SK-N-SH (cell line): ENCODE measurements around the gene HINT2. TPM values are rescaled to one million over a fixed set of nuclear protein-coding genes. Genes with fewer than 3 reads are reported as not detected.

ENCODE experiments used
- CTCF ChIA-PET: fragments of 300-600, 350-600 bp; formaldehyde crosslinking; extraction: SDS; loops from one replicate; lab custom pipeline; 2021; lab: Yijun Ruan, JAX
- POLR2A ChIA-PET: fragments of 350-600 bp; sonication (Branson Sonifier 250); formaldehyde crosslinking; extraction: SDS; loops from one replicate; lab custom pipeline; 2020; ENCODE audit warnings: antibody characterized with exemption, inconsistent platforms; lab: Yijun Ruan, JAX
- DNase-seq: peaks from one replicate; pipeline ENCODE4 v3.0.0; 2012
- H2AFZ ChIP-seq: fragments of 200-600 bp; sonication (generic); 2 replicates; pipeline ENCODE4 v1.8.1; 2016; ENCODE audit warnings: antibody characterized with exemption, mild to moderate bottlenecking, low read depth
- H3F3A ChIP-seq: fragments of 200-600 bp; sonication (generic); replicated peaks from 2 replicates; pipeline ENCODE3; 2016; ENCODE audit warnings: antibody characterized with exemption, mild to moderate bottlenecking; ENCODE audit not compliant: insufficient read depth
- H3K27ac ChIP-seq, 2 experiments: fragments of 200-500 bp in 1 of 2; fragments of 200-600 bp in 1 of 2; sonication (Bioruptor generic) in 1 of 2; sonication (generic), shearing (Covaris generic) in 1 of 2; 2 replicates each; pipeline versions ENCODE4 v1.5.1 to v1.6.1; 2014 to 2016; ENCODE audit warnings: low read depth in 2 of 2, inconsistent platforms in 1 of 2, low read length in 1 of 2, mild to moderate bottlenecking in 1 of 2, mixed read lengths in 1 of 2
- H3K27me3 ChIP-seq: fragments of 200-600 bp; sonication (generic), shearing (Covaris generic); 2 replicates; pipeline ENCODE4 v1.6.1; 2016; ENCODE audit warnings: mixed run types; ENCODE audit not compliant: insufficient read depth
- H3K36me3 ChIP-seq, 2 experiments: fragments of 200-500 bp in 1 of 2; fragments of 200-600 bp in 1 of 2; sonication (Bioruptor generic) in 1 of 2; sonication (generic) in 1 of 2; replicated peaks in 1 of 2; 2 replicates each; pipeline versions ENCODE3 to v1.5.1; 2014 to 2016; ENCODE audit warnings: low read length in 1 of 2, mild to moderate bottlenecking in 1 of 2; ENCODE audit not compliant: insufficient read depth in 2 of 2, control insufficient read depth in 1 of 2
- H3K4me1 ChIP-seq, 2 experiments: fragments of 200-500 bp in 1 of 2; fragments of 200-600 bp in 1 of 2; sonication (Bioruptor generic) in 1 of 2; sonication (generic), shearing (Covaris generic) in 1 of 2; 2 replicates each; pipeline versions ENCODE4 v1.5.1 to v1.6.1; 2014 to 2016; ENCODE audit warnings: low read depth in 1 of 2, low read length in 1 of 2, mixed run types in 1 of 2; ENCODE audit not compliant: insufficient read depth in 2 of 2, control insufficient read depth in 1 of 2
- H3K4me2 ChIP-seq: fragments of 200-600 bp; sonication (generic), shearing (Covaris generic); 2 replicates; pipeline ENCODE4 v1.6.1; 2017; ENCODE audit warnings: mixed run types
- H3K4me3 ChIP-seq, 2 experiments: fragments of 200-500 bp in 1 of 2; fragments of 200-600 bp in 1 of 2; sonication (Bioruptor generic) in 1 of 2; sonication (generic), shearing (Covaris generic) in 1 of 2; 2 replicates each; pipeline versions ENCODE4 v1.5.1 to v1.8.1; 2014 to 2016; ENCODE audit warnings: low read depth in 2 of 2, inconsistent platforms in 1 of 2, low read length in 1 of 2, mild to moderate bottlenecking in 1 of 2, mixed read lengths in 1 of 2, moderate library complexity in 1 of 2
- H3K79me2 ChIP-seq: fragments of 200-600 bp; sonication (generic); 2 replicates; pipeline ENCODE4 v1.8.1; 2017; ENCODE audit warnings: mild to moderate bottlenecking; ENCODE audit not compliant: insufficient read depth
- H3K9ac ChIP-seq: fragments of 200-600 bp; sonication (generic); 2 replicates; pipeline ENCODE4 v1.6.1; 2017; ENCODE audit warnings: mixed run types
- H3K9me2 ChIP-seq: fragments of 200-600 bp; sonication (generic); 2 replicates; pipeline ENCODE4 v1.6.1; 2017; ENCODE audit warnings: mixed run types
- H3K9me3 ChIP-seq: fragments of 200-600 bp; sonication (generic); 2 replicates; pipeline ENCODE4 v1.6.1; 2017; ENCODE audit warnings: mixed run types, mild to moderate bottlenecking, moderate library complexity
- H4K20me1 ChIP-seq: fragments of 200-600 bp; sonication (generic); 2 replicates; pipeline ENCODE4 v1.6.1; 2017; ENCODE audit warnings: mild to moderate bottlenecking, mixed run types; ENCODE audit not compliant: insufficient read depth
- CHD2 ChIP-seq: fragments of 150-350 bp; IDR thresholded peaks from 2 replicates; pipeline ENCODE4 v1.6.1; 2018; ENCODE audit warnings: low read length; ENCODE audit not compliant: partially characterized antibody
- CTCF ChIP-seq: fragments of 200-600 bp; sonication (generic); IDR thresholded peaks from 2 replicates; pipeline ENCODE4 v1.6.1; 2017; ENCODE audit warnings: antibody characterized with exemption, mild to moderate bottlenecking, moderate library complexity
- EZH2phosphoT487 ChIP-seq: fragments of 200-600 bp; sonication (generic); IDR thresholded peaks from 2 replicates; pipeline ENCODE4 v1.6.1; 2017; ENCODE audit warnings: low read depth, mixed run types, mild to moderate bottlenecking, antibody characterized with exemption, moderate library complexity, borderline replicate concordance
- GABPA ChIP-seq: IDR thresholded peaks from 2 replicates; pipeline ENCODE4 v1.4.0; 2012; ENCODE audit warnings: low read depth, mild to moderate bottlenecking
- GATA2 ChIP-seq: sonication (generic); formaldehyde crosslinking; IDR thresholded peaks from 2 replicates; pipeline ENCODE4 v1.5.0; 2020; ENCODE audit warnings: mild to moderate bottlenecking, missing genetic modification reagents
- JUND ChIP-seq: IDR thresholded peaks from 2 replicates; pipeline ENCODE4 v1.4.0; 2012
- MXI1 ChIP-seq: IDR thresholded peaks from 2 replicates; pipeline ENCODE4 v1.6.1; 2012; ENCODE audit warnings: mild to moderate bottlenecking, low read depth, low read length, improper control_type of control experiment
- NFIC ChIP-seq: IDR thresholded peaks from 2 replicates; pipeline ENCODE4 v1.4.0; 2012; ENCODE audit warnings: borderline replicate concordance
- NRF1 ChIP-seq: IDR thresholded peaks from 2 replicates; pipeline ENCODE4 v1.6.1; 2012; ENCODE audit warnings: low read depth, mild to moderate bottlenecking, low read length
- PBX3 ChIP-seq: IDR thresholded peaks from 2 replicates; pipeline ENCODE4; 2012
- RAD21 ChIP-seq: IDR thresholded peaks from 2 replicates; pipeline ENCODE4 v1.6.1; 2012; ENCODE audit warnings: mild to moderate bottlenecking, low read length
- RCOR1 ChIP-seq: fragments of 150-350 bp; IDR thresholded peaks from 2 replicates; pipeline ENCODE4 v1.6.1; 2017; ENCODE audit warnings: antibody characterized with exemption, low read length
- RFX5 ChIP-seq: IDR thresholded peaks from 2 replicates; pipeline ENCODE4 v1.6.1; 2012; ENCODE audit warnings: mild to moderate bottlenecking, improper control_type of control experiment, low read length
- RXRA ChIP-seq: IDR thresholded peaks from 2 replicates; pipeline ENCODE4 v1.4.0; 2012; ENCODE audit warnings: low read depth, mild to moderate bottlenecking, borderline replicate concordance
- SIN3A ChIP-seq: IDR thresholded peaks from 2 replicates; pipeline ENCODE4 v1.6.1; 2012; ENCODE audit warnings: low read depth, mild to moderate bottlenecking, low read length, moderate library complexity, borderline replicate concordance
- SMC3 ChIP-seq: IDR thresholded peaks from 2 replicates; pipeline ENCODE4 v1.6.1; 2012; ENCODE audit warnings: low read depth, low read length, improper control_type of control experiment
- TCF12 ChIP-seq: IDR thresholded peaks from 2 replicates; pipeline ENCODE4 v1.4.0; 2012
- TEAD4 ChIP-seq: IDR thresholded peaks from 2 replicates; pipeline ENCODE4 v1.4.0; 2012; ENCODE audit warnings: mild to moderate bottlenecking, borderline replicate concordance; ENCODE audit not compliant: insufficient read depth
- WGBS: methylation state at CpG from one replicate; pipeline ENCODE4 v1.1.6; 2017; ENCODE audit warnings: low lambda C conversion rate; 5-methylcytosine and 5-hydroxymethylcytosine counted together
- polyA plus RNA-seq, 3 experiments: library from polyadenylated mRNA; depleted of rRNA; stranded (reverse); fragments of >200 nt; gene quantifications; 2 replicates each; pipeline ENCODE4 v1.2.3, GENCODE V29; 2012
- TF ChIP-seq, protein P1 (sequence below): IDR thresholded peaks from 2 replicates; pipeline ENCODE4 v1.4.0; 2012; ENCODE audit warnings: low read depth, borderline replicate concordance

HINT2 gene
- polyA plus RNA-seq, 1 of the 3 experiments (the other 2 are of a cell fraction), result 57.2 TPM

DNA sequence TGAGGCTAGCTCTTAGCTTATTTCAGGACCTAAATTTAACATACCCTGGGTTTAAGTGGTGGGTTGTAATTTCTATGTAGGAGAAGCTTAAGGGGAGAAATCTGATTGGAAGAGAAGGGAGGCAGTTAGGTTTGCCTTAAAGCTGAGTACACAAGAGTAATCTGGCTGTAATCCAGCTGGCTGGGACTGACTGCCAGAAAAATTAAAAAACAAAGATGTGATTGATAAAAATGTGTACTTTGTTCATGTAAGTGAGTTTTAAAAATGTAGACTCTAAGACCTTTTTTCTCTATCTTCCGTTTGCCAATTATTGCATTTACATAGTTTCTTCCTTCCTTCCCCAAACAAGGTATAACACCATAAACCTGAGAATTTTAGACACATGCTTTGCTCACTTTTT lies 43.3 kb downstream of the HINT2 start:
- ChIA-PET POLR2A (interaction anchor here (0.9 kb wide), 1 partner anchor 15 kb away, joined by 5 read pairs; no protein-coding TSS in a partner anchor), CTCF (interaction anchor here (0.9 to 4.4 kb wide), 6 partner anchors 11 to 174 kb away, joined by 3 to 26 read pairs (median 4); partner anchors contain the start of gene HINT2)
- Histone ChIP-seq H3K4me1 (peaks cover 5 to 11% of the 10 kb centered on the region in 2 experiments; a peak in 3 of 4 replicates), H3K9me3 (no peaks in the 10 kb centered on the region), H3F3A (no peaks in the 10 kb centered on the region), H3K9ac (no peak overlapping the region), H2AFZ (no peak overlapping the region), H3K79me2 (no peaks in the 10 kb centered on the region), H3K27ac (no peak overlapping the region), H3K4me3 (no peak overlapping the region), H3K27me3 (no peaks in the 10 kb centered on the region), H3K36me3 (no peaks in the 10 kb centered on the region), H3K4me2 (no peak overlapping the region), H4K20me1 (no peaks in the 10 kb centered on the region), H3K9me2 (no peaks in the 10 kb centered on the region)
- DNase-seq, result no peak
- TF ChIP-seq EZH2phosphoT487 (no peak), NRF1 (no peak), NFIC (peak; percentile 54), RXRA (no peak), GATA2 (CRISPR knock-in tag) (0 out of 2 replicates have a peak, but pooled peaks have one; percentile 14)
- WGBS, result 87% methylated on average over 1 of the region's 1 CpG

DNA sequence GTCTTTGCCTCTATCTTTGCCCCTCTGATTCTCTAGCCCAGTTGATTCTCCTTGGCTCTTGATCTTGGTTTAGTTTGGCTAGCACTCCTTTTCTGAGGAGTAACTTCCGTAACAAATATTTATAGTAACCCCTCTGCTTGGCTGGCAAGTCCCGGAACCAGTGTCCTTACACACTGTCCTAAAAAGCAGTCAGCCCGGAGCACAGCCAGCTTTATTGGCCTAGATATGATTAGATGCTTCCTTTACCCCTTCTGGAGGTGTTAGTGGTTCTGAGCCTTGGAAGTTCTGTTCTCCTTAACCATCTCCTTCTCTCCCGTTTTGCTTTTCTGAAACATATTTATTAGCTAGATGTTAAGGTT lies 43.8 kb downstream of the HINT2 start:
- no peaks in the 10 kb centered on the region for H3K79me2 ChIP-seq
- H3K27ac ChIP-seq, result no peak overlapping the region
- no peak overlapping the region for H3K9ac ChIP-seq
- H3K9me2 ChIP-seq, result no peaks in the 10 kb centered on the region
- no peaks in the 10 kb centered on the region for H3K36me3 ChIP-seq
- H3F3A ChIP-seq, result no peaks in the 10 kb centered on the region
- H3K4me3 ChIP-seq, result no peak overlapping the region
- no peaks in the 10 kb centered on the region for H3K27me3 ChIP-seq
- H2AFZ ChIP-seq, result no peak overlapping the region
- peaks cover 5 to 11% of the 10 kb centered on the region in 2 experiments; a peak in 3 of 4 replicates for H3K4me1 ChIP-seq
- no peaks in the 10 kb centered on the region for H3K9me3 ChIP-seq
- no peak overlapping the region; the same call in 1 of the 2 replicates for H3K4me2 ChIP-seq
- ChIA-PET CTCF (interaction anchor here (0.9 to 4.4 kb wide), 7 partner anchors 11 to 174 kb away, joined by 3 to 26 read pairs (median 4); partner anchors contain the start of gene HINT2), POLR2A (interaction anchor here (0.9 kb wide), 1 partner anchor 14 kb away, joined by 5 read pairs; no protein-coding TSS in a partner anchor)
- DNase-seq, result no peak
- WGBS, result 58% methylated on average over 4 of the region's 4 CpGs
- no peaks in the 10 kb centered on the region for H4K20me1 ChIP-seq
- TF ChIP-seq, protein P1, sequence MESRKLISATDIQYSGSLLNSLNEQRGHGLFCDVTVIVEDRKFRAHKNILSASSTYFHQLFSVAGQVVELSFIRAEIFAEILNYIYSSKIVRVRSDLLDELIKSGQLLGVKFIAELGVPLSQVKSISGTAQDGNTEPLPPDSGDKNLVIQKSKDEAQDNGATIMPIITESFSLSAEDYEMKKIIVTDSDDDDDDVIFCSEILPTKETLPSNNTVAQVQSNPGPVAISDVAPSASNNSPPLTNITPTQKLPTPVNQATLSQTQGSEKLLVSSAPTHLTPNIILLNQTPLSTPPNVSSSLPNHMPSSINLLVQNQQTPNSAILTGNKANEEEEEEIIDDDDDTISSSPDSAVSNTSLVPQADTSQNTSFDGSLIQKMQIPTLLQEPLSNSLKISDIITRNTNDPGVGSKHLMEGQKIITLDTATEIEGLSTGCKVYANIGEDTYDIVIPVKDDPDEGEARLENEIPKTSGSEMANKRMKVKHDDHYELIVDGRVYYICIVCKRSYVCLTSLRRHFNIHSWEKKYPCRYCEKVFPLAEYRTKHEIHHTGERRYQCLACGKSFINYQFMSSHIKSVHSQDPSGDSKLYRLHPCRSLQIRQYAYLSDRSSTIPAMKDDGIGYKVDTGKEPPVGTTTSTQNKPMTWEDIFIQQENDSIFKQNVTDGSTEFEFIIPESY, result no peak
- TF ChIP-seq RAD21, result no peak
- TF ChIP-seq PBX3, result no peak
- no peak for TF ChIP-seq RXRA
- no peak for TF ChIP-seq CHD2
- no peak for TF ChIP-seq NRF1
- no peak for TF ChIP-seq RFX5
- no peak for TF ChIP-seq EZH2phosphoT487
- no peak for TF ChIP-seq CTCF
- no peak for TF ChIP-seq MXI1
- no peak for TF ChIP-seq SMC3
- no peak for TF ChIP-seq JUND
- no peak for TF ChIP-seq TCF12
- no peak for TF ChIP-seq RCOR1
- no peak for TF ChIP-seq SIN3A
- TF ChIP-seq NFIC, result no peak
- no peak for TF ChIP-seq TEAD4
- no peak for TF ChIP-seq GABPA
